Activated naive CD4-positive, alpha-beta T cell treated with anti-CD3 and anti-CD28 coated beads, Interleukin-2, amount 50 U/mL, for 24 hours (primary cell): Measurements from ENCODE around the gene SEL1L.

Experiments
- H3K27ac Mint-ChIP-seq: one replicate; pipeline ENCODE4 v1.8.0; 2021; ENCODE audit warnings: mild to moderate bottlenecking, mixed read lengths
- H3K27me3 Mint-ChIP-seq: one replicate; pipeline ENCODE4 v1.8.0; 2021; ENCODE audit warnings: mixed read lengths
- H3K36me3 Mint-ChIP-seq: one replicate; pipeline ENCODE4 v1.8.0; 2021; ENCODE audit warnings: mixed read lengths
- H3K4me1 Mint-ChIP-seq: one replicate; pipeline ENCODE4 v1.8.0; 2021; ENCODE audit warnings: mixed read lengths
- H3K4me3 Mint-ChIP-seq: one replicate; pipeline ENCODE4 v1.8.0; 2021; ENCODE audit warnings: mild to moderate bottlenecking, mixed read lengths
- H3K9me3 Mint-ChIP-seq: one replicate; pipeline ENCODE4 v1.8.0; 2021; ENCODE audit warnings: mixed read lengths

SEL1L gene

DNA sequence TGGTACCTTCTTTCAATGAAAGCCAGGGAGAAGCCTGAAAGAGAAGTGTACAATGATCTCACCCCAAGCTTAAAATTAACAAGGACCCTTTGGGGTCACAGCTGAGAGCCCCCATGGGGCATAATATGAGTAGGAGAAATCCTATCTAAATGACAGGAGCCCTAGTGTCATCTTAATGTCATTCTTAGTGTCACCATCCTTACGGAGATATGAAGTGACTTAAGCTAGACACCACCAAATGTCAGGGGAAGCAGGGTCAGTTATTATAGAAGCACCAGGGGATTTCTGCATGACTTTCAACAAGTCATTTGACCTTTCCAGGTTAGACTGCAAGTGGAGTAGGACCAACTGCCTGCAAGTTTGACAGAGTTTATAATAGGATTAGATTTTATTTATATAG, 104.6 kb downstream of the SEL1L start:
- Mint-ChIP-seq H3K4me1 (no peaks in the 10 kb centered on the region), H3K27me3 (peaks cover 36% of the 10 kb centered on the region), H3K27ac (no peak overlapping the region), H3K4me3 (no peak overlapping the region), H3K36me3 (no peaks in the 10 kb centered on the region), H3K9me3 (no peaks in the 10 kb centered on the region)

DNA sequence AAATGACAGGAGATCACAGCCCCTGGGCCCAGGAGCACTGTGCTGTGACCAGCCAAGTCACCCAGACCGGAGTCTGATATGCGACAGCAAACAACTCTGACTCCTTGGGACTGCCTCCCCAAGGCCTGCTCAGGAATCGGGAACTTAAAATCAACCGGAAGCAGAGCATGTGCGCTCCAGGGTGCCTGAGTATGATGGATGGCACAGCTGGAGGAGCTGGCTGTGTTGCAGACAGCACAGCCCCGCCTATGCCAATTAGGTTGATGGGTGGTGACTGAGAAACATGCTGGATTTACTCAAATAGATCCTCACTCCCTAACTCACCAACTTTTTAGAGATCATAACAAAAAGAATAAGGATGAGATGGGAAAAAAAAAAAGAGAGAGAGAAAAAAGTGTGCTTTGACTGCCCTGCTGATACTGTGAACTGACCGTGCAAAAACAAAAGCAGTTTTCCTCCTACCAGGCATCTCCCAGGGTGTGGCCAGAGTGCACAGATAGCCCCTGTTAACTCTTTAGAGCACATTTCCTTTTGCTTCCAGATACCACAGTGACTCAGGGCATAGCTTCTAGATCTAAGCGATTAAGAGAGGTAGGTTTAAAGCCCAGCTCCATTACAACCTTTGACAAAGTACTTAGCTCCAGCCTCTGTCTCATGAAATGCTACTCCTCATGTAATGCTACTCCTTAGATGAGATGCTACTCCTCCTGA, 106.2 kb downstream of the SEL1L start:
- no peaks in the 10 kb centered on the region for H3K4me1 Mint-ChIP-seq
- no peaks in the 10 kb centered on the region for H3K36me3 Mint-ChIP-seq
- no peak overlapping the region for H3K27ac Mint-ChIP-seq
- H3K9me3 Mint-ChIP-seq: no peaks in the 10 kb centered on the region
- H3K27me3 Mint-ChIP-seq: peaks cover 24% of the 10 kb centered on the region
- no peak overlapping the region for H3K4me3 Mint-ChIP-seq

DNA sequence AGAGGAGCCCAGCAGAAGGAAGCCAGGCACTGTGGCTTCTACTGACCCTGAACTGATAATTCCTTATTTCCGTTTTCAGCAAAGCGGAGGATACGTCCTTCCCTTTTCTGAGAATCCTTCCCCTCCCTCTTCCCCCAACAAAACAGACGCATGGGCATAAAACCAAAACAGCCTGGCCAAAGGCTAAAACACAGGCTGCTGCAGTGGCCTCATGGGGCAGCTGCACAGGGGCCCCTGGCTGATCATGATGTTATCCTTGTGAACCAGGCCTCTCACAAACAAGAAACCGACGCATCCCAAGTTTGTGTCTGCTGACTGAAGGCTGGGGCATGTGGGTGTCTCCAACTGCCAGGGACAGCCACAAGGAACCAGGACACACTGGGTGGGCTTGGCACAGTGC, 110.1 kb downstream of the SEL1L start:
- H3K27ac Mint-ChIP-seq: no peak overlapping the region
- H3K9me3 Mint-ChIP-seq: no peaks in the 10 kb centered on the region
- no peaks in the 10 kb centered on the region for H3K4me1 Mint-ChIP-seq
- H3K4me3 Mint-ChIP-seq: no peak overlapping the region
- H3K27me3 Mint-ChIP-seq: peaks cover 8% of the 10 kb centered on the region
- no peaks in the 10 kb centered on the region for H3K36me3 Mint-ChIP-seq
